PFSK-1 (cell line): ENCODE results near the gene RELT.

Experiments
- FOXP2 ChIP-seq: optimal IDR thresholded peaks from 2 replicates; pipeline ENCODE3; 2011; ENCODE audit warnings: borderline replicate concordance, control low read depth, inconsistent platforms; ENCODE audit not compliant: insufficient read depth; ENCODE audit errors: extremely low read length, extremely low read depth
- POLR2AphosphoS5 ChIP-seq: IDR thresholded peaks from 2 replicates; pipeline ENCODE4 v1.6.1; 2012; ENCODE audit warnings: low read depth, mild to moderate bottlenecking, control low read depth, low read length, moderate library complexity
- REST ChIP-seq, 2 experiments: IDR thresholded peaks; 2 replicates each; pipeline versions ENCODE4 v1.6.1 to v1.8.0; 2011 to 2012; ENCODE audit warnings: low read depth in 2 of 2, low read length in 2 of 2, control low read depth in 1 of 2, inconsistent platforms in 1 of 2, mild to moderate bottlenecking in 1 of 2, moderate library complexity in 1 of 2; ENCODE audit not compliant: insufficient read depth in 1 of 2
- SIN3A ChIP-seq: IDR thresholded peaks from 2 replicates; pipeline ENCODE4 v1.6.1; 2012; ENCODE audit warnings: mild to moderate bottlenecking, low read length, moderate library complexity, borderline replicate concordance; ENCODE audit not compliant: insufficient read depth
- TAF1 ChIP-seq: IDR thresholded peaks from 2 replicates; pipeline ENCODE4 v1.6.1; 2012; ENCODE audit warnings: low read length, control low read depth, borderline replicate concordance; ENCODE audit not compliant: insufficient read depth

- TF ChIP-seq POLR2AphosphoS5 (no peak), SIN3A (no peak), REST (IDR thresholded peaks at IDR 0.05; ENCODE audit: insufficient read depth in 1 of 2, low read depth in 2 of 2, low read length in 2 of 2) (no peak), TAF1 (no peak), FOXP2 (no peak)
Measured at GRCh38 chr11:73386546-73386945, 10.3 kb downstream of the RELT start.
